ENCODE data around the gene SIN3A. TPM values are rescaled to one million over a fixed set of nuclear protein-coding genes. Genes with fewer than 3 reads are reported as not detected.
A peak's percentile ranks its signal among the peaks of the same experiment; 100 is the strongest.
"Not testable (repeated sequence)": the region's sequence is repeated elsewhere in the genome, so short reads cannot be mapped to it uniquely, and the experiment has no call there.

The SIN3A gene
- total RNA-seq, 1 donor from 2014 or later = 75.4 TPM

DNA sequence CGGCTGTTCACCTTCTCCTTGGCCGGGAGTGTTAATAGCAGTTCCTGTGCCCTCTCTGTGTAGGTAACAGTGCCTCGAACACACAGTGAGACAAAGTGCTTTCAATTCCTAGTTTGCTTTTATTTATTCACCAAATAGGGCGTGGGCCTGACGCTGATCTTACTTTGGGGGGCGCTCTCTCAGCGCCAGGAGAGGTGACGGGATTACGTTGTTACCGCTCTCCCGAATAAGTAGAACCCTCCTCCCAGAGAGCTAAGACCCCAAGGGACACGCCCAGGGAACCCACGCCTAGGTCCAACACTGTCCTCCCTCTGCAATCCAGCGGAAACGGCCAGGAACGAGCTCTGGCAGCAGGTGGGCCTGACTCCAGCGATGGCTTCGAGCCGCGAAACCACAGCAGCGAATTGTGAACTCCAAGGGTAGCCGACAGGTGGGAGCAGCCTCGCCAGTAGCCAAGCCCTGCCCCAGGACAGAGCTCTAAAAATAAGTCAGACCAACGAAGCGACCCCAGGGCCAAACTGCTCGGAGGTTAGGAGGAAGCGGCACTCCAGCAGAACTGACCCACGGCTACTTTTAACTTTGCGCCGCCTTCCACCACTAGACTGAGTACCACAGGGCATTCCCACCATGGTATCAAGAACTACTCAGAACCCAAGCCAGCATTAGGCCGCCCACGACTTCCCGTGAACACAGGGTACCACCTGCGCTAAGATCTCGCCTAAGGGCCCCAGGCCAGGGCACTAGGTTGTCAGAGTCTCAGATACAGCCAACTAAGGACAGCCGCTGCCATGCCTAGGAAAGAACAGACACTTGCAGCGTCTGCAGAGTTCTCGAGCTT, 1.6 kb upstream of the SIN3A start:
- TF ChIP-seq, protein P1, sequence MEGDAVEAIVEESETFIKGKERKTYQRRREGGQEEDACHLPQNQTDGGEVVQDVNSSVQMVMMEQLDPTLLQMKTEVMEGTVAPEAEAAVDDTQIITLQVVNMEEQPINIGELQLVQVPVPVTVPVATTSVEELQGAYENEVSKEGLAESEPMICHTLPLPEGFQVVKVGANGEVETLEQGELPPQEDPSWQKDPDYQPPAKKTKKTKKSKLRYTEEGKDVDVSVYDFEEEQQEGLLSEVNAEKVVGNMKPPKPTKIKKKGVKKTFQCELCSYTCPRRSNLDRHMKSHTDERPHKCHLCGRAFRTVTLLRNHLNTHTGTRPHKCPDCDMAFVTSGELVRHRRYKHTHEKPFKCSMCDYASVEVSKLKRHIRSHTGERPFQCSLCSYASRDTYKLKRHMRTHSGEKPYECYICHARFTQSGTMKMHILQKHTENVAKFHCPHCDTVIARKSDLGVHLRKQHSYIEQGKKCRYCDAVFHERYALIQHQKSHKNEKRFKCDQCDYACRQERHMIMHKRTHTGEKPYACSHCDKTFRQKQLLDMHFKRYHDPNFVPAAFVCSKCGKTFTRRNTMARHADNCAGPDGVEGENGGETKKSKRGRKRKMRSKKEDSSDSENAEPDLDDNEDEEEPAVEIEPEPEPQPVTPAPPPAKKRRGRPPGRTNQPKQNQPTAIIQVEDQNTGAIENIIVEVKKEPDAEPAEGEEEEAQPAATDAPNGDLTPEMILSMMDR (conservative IDR thresholded peaks at IDR 0.05) = peak; percentile 25
- peak; percentile 69 for DNase-seq (ENCODE audit: extremely low spot score, unreplicated experiment)
- Mint-ChIP-seq H3K27ac (peak overlapping the region; percentile 98), H3K9me3 (no peaks in the 10 kb centered on the region), H3K36me3 (no peaks in the 10 kb centered on the region), H3K27me3 (no peaks in the 10 kb centered on the region), H3K4me1 (ENCODE audit: unreplicated experiment) (peaks cover 14% of the 10 kb centered on the region), H3K4me3 (peak overlapping the region; percentile 96)

DNA sequence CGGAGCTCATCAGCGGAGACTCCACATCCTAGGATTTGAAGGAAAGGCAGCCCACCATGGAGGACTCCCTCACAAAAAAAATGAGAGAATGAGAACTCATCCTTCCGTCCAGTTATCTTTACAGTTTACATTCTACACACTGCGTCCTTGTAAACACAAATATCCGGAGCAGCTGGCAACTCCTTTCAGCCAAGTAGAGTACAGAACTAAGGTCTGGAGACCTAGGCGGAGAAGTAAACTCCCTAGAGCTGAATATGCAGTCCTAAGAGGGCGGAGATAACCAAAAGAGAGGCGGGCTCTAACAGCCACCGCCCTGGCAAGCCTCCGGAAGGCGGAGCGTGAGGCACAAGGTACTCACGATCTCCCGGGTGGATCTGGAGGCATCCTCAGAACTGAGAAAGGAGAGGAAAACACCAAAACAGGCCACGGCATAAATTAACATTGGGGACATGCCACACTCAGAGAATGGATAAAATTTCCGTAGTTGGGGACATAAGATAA, 924 bp upstream of the SIN3A start:
- Mint-ChIP-seq H3K4me1 (ENCODE audit: unreplicated experiment) (peaks cover 14% of the 10 kb centered on the region), H3K36me3 (peaks cover 2% of the 10 kb centered on the region), H3K27ac (peak overlapping the region; percentile 98), H3K27me3 (no peaks in the 10 kb centered on the region), H3K9me3 (no peaks in the 10 kb centered on the region), H3K4me3 (peak overlapping the region; percentile 96)
- TF ChIP-seq, protein P1 (conservative IDR thresholded peaks at IDR 0.05) = no peak
- DNase-seq (ENCODE audit: extremely low spot score, unreplicated experiment) = peak; percentile 75

DNA sequence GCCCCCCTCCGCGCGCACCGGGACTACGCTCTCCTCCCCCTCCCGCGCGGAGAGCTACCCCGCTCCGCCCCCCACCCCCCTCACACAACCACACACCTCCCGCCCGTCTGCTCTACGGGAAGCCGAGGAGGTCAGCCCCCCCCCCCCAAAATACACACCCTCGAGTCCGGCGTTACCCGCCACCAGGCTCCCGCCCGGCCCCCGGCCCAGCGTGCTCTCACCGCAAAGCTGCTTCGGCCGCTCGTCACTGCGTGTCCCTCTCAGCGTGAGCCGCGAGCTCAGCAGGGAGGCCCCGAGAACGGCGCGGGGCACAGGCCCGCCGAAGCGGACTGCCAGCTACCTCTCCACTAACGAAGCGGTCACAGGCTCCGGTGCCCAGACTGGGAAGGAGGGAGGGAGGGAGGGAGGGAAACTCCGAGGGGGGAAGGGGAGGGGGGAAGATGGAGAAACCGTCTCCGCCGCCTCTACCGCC, 252 bp downstream of the SIN3A start:
- Mint-ChIP-seq H3K9me3 (no peaks in the 10 kb centered on the region), H3K27me3 (no peaks in the 10 kb centered on the region), H3K36me3 (peaks cover 3% of the 10 kb centered on the region), H3K27ac (peak overlapping the region; percentile 98), H3K4me3 (peak overlapping the region; percentile 96), H3K4me1 (ENCODE audit: unreplicated experiment) (peaks cover 10% of the 10 kb centered on the region)
- no peak for DNase-seq (ENCODE audit: extremely low spot score, unreplicated experiment)
- TF ChIP-seq, protein P1 (conservative IDR thresholded peaks at IDR 0.05) = no peak

DNA sequence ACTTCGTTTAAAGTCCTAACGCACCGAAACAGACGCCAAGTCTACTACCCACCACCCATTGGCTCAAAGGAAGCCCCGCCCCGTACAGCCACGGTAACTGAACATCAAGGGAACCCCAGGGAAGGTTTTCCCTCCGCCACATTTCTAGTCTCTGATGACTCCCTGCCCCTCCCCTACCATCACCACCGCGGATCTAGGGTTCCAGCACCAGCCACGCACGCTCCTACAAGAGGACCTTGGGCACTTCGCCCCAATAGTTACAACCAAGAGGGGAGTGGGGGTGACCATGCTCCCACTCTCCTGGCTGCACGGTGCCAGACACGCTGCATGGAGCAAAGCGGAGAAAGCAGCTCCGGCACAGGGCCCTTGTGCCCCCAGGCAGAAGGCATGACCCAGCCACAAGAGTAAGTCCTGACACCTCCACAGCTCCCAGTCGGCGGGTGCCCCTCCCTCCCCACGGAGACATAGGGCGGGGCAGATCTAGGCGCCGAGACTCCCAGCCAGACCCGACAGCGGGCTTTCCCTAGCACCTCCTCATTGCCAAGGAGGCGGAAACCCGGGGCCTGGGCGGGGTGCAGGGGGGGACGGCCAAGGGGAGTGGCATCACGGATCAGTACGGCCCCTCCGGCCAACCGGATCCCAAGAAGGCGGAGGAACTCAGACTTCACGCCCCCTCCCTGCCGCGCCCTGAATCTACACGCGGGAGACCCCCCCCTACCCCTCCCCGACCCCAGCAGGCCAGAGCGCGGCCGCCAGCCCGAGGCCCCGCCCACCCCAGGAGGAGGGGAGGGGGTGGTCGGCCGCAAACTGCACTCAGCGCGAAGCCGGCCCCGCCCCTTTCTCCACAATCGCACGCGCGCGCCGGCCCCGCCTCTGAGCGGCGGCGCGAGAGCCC, 936 bp downstream of the SIN3A start:
- Mint-ChIP-seq H3K27me3 (no peaks in the 10 kb centered on the region), H3K9me3 (no peaks in the 10 kb centered on the region), H3K4me3 (peak overlapping the region; percentile 96), H3K27ac (peak overlapping the region; percentile 99), H3K4me1 (ENCODE audit: unreplicated experiment) (peaks cover 14% of the 10 kb centered on the region), H3K36me3 (peaks cover 7% of the 10 kb centered on the region)
- TF ChIP-seq, protein P1 (conservative IDR thresholded peaks at IDR 0.05) = no peak
- peak; percentile 97 for DNase-seq (ENCODE audit: extremely low spot score, unreplicated experiment)

DNA sequence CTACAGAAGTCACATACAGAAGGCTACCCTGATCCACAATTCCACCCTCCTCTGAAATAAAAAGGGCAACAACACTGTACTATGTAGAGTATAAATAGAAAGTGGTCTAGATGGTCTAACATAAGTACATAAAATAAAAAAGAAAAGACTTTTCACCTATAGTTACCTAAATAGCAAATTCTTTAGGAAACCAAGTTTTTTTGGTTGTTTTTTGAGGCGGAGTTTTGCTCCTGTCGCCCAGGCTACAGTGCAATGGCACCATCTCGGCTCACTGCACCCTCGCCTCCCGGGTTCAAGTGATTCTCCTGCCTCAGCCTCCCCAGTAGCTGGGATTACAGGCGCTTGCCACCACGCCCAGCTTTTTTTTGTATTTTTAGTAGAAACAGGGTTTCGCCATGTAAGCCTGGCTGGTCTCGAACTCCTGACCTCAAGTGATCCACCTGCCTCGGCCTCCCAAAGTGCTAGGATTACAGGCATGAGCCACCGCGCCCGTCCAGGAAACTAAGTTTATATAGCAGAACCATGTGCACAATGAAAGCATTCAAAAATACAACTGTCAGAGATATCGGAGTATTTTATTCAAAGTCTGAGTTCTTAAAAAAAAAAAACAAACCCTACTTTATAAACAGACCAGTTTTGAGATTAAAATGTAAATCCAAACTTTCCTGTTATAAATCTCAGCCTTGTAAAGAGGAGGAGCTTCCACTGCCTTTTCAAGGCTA, 1.7 kb downstream of the SIN3A start:
- peaks cover 14% of the 10 kb centered on the region for H3K4me1 Mint-ChIP-seq (ENCODE audit: unreplicated experiment)
- peak overlapping the region; percentile 96 for H3K4me3 Mint-ChIP-seq
- peak overlapping the region; percentile 99 for H3K27ac Mint-ChIP-seq
- TF ChIP-seq, protein P1 (conservative IDR thresholded peaks at IDR 0.05) = no peak
- H3K27me3 Mint-ChIP-seq = no peaks in the 10 kb centered on the region
- no peak for DNase-seq (ENCODE audit: extremely low spot score, unreplicated experiment)
- H3K9me3 Mint-ChIP-seq = no peaks in the 10 kb centered on the region
- peaks cover 7% of the 10 kb centered on the region for H3K36me3 Mint-ChIP-seq

DNA sequence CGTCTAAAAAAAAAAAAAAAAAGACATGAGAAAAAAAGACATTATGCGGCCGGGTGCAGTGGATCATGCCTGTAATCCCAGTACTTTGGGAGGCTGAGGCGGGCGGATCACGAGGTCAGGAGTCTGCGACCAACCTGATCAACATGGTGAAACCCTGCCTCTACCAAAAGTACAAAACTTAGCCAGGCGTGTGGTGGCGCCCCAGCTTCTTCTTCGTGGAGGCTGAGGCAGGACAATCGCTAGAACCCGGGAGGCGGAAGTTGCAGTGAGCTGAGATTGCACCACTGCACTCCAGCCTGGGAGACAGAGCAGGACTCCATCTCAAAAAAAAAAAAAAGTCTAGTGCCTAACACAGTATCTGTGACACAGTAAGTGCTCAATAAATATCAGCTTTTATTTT, 3.3 kb downstream of the SIN3A start:
- not testable (repeated sequence) for H3K27ac Mint-ChIP-seq; DNase-seq (ENCODE audit: extremely low spot score, unreplicated experiment); H3K36me3 Mint-ChIP-seq; H3K9me3 Mint-ChIP-seq; H3K27me3 Mint-ChIP-seq; H3K4me3 Mint-ChIP-seq
- H3K4me1 Mint-ChIP-seq (ENCODE audit: unreplicated experiment) = peaks cover 14% of the 10 kb centered on the region

Measured in type B pancreatic cell (in vitro differentiated cells).